Measurements from ENCODE around the gene DHRSX. TPM values are rescaled to one million over a fixed set of nuclear protein-coding genes. Genes with fewer than 3 reads are reported as not detected.

Gene DHRSX
- total and polyA plus RNA-seq, 2 donors (not counting 3 experiments of a cell fraction or from before 2014, with no cell fraction given) = 27.1 to 37.7 TPM

DNA sequence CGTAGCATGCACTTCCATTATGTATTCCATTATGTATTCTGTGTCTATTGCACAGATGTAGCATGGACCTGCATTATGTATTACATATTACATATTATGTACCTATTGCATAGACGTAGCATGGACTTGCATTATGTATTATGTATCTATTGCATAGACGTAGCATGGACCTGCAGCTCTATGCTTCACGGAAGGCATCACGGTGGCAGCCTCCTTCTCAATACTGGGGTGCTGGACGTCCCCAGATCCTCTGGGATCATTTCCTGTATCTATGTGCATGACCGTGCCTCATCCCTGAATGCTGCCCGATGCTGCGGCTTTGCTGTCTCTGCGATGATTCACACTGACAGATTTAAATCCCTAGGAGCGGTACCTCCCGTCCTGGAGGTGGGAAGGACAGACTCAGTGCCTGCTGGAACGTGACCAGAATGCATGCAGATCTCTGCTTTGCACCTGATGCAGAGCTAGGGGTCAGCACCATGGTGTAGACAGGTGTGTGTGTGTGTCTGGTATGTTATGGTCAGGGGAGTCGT lies 317.5 kb downstream of the DHRSX start:
- ChIA-PET CTCF (no interaction called here), POLR2A (no interaction called here)
- H3K4me2 ChIP-seq (ENCODE audit: insufficient read depth, low read length) = no peak overlapping the region
- FAIRE-seq (no peak), DNase-seq (ENCODE audit: low read depth, low spot score) (no peak)
- H4K20me1 ChIP-seq (replicated peaks; ENCODE audit: control insufficient read depth, extremely low read depth, insufficient read depth, low read length) = no peaks in the 10 kb centered on the region
- peaks cover 2% of the 10 kb centered on the region for H3K9me3 ChIP-seq (replicated peaks; ENCODE audit: control insufficient read depth, insufficient read depth, low read length)
- dilution Hi-C loops (cut with MboI; ENCODE audit: extremely low pct_ligation_motif_present, low sequenced_read_pairs) = no loop called here
- no peak overlapping the region for H2AFZ ChIP-seq (ENCODE audit: low read depth, low read length)
- H3K4me1 ChIP-seq (ENCODE audit: control insufficient read depth, extremely low read depth, insufficient read depth, low read length) = no peaks in the 10 kb centered on the region
- no peaks in the 10 kb centered on the region for H3K27me3 ChIP-seq (ENCODE audit: control insufficient read depth in 2 of 2, insufficient read depth in 2 of 2, low read length in 2 of 2)
- no peak overlapping the region for H3K9ac ChIP-seq (replicated peaks; ENCODE audit: extremely low read depth, insufficient read depth, low read length)
- BruUV-seq (replicated peaks) = no TSS peak
- H3K36me3 ChIP-seq (ENCODE audit: control insufficient read depth in 2 of 2, extremely low read depth in 1 of 2, insufficient read depth in 2 of 2, low read length in 2 of 2) = no peaks in the 10 kb centered on the region
- intact Hi-C loops (cut with micrococcal nuclease) = no loop called here
- H3K4me3 ChIP-seq (replicated peaks in 1 of 3; ENCODE audit: insufficient read depth in 1 of 3, low read depth in 1 of 3, low read length in 3 of 3) = no peak overlapping the region
- no peak overlapping the region for H3K27ac ChIP-seq (ENCODE audit: insufficient read depth, low read depth, low read length)
- no peaks in the 10 kb centered on the region for H3K79me2 ChIP-seq (ENCODE audit: control insufficient read depth, insufficient read depth, low read length)
- TF ChIP-seq, protein P1, sequence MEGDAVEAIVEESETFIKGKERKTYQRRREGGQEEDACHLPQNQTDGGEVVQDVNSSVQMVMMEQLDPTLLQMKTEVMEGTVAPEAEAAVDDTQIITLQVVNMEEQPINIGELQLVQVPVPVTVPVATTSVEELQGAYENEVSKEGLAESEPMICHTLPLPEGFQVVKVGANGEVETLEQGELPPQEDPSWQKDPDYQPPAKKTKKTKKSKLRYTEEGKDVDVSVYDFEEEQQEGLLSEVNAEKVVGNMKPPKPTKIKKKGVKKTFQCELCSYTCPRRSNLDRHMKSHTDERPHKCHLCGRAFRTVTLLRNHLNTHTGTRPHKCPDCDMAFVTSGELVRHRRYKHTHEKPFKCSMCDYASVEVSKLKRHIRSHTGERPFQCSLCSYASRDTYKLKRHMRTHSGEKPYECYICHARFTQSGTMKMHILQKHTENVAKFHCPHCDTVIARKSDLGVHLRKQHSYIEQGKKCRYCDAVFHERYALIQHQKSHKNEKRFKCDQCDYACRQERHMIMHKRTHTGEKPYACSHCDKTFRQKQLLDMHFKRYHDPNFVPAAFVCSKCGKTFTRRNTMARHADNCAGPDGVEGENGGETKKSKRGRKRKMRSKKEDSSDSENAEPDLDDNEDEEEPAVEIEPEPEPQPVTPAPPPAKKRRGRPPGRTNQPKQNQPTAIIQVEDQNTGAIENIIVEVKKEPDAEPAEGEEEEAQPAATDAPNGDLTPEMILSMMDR (IDR thresholded peaks at IDR 0.05; ENCODE audit: extremely low read depth in 1 of 2, insufficient read depth in 1 of 2, low read depth in 1 of 2, low read length in 2 of 2) = no peak
- TF ChIP-seq MYC (IDR thresholded peaks at IDR 0.05; ENCODE audit: low read depth, low read length) = no peak
- H3K9me1 ChIP-seq (replicated peaks; ENCODE audit: control insufficient read depth, extremely low read depth, insufficient read depth, low read length) = no peaks in the 10 kb centered on the region

DNA sequence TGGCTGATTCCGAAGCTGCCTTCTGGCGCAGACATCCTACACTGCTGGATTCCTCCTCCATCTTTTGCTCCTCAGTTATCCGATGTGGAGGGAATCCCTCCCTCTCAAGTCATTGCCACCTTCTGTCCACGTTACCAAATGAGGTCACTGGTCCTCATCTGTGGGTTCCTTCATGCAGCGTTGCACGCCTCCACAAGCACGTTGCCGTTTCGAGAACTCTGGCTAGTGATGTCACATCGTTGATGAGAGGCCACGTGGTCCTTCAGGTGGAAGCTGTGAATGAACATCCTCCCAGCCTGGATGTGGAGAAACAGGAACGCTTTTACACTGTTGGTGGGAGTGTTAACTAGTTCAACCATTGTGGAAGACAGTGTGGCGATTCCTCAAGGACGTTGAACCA lies 323.2 kb downstream of the DHRSX start:
- H3K36me3 ChIP-seq (ENCODE audit: control insufficient read depth in 2 of 2, extremely low read depth in 1 of 2, insufficient read depth in 2 of 2, low read length in 2 of 2) = no peaks in the 10 kb centered on the region
- intact Hi-C loops (cut with micrococcal nuclease) = no loop called here
- POLR2A ChIA-PET = no interaction called here
- no peak overlapping the region for H3K4me3 ChIP-seq (replicated peaks in 1 of 3; ENCODE audit: insufficient read depth in 1 of 3, low read depth in 1 of 3, low read length in 3 of 3)
- dilution Hi-C loops (cut with MboI; ENCODE audit: extremely low pct_ligation_motif_present, low sequenced_read_pairs) = no loop called here
- no peak for DNase-seq (ENCODE audit: low read depth, low spot score)
- H3K9me1 ChIP-seq (replicated peaks; ENCODE audit: control insufficient read depth, extremely low read depth, insufficient read depth, low read length) = no peaks in the 10 kb centered on the region
- BruUV-seq (replicated peaks) = no TSS peak
- H2AFZ ChIP-seq (ENCODE audit: low read depth, low read length) = no peak overlapping the region
- TF ChIP-seq EZH2 (IDR thresholded peaks at IDR 0.05; ENCODE audit: borderline replicate concordance, low read depth, low read length, severe bottlenecking) (no peak), GATA2 (IDR thresholded peaks at IDR 0.05; ENCODE audit: insufficient read depth, insufficient read length, low read depth, low read length) (no peak), FOS (IDR thresholded peaks at IDR 0.05; ENCODE audit: borderline replicate concordance, insufficient read depth, low read length) (no peak), JUN (IDR thresholded peaks at IDR 0.05; ENCODE audit: borderline replicate concordance, insufficient read depth, insufficient read length, low read depth) (no peak), POLR2A (IDR thresholded peaks at IDR 0.05; ENCODE audit: low read depth, low read length) (no peak), MYC (IDR thresholded peaks at IDR 0.05; ENCODE audit: low read depth, low read length) (no peak), POLR2AphosphoS5 (IDR thresholded peaks at IDR 0.05; ENCODE audit: insufficient read depth, low read depth, low read length) (no peak)
- TF ChIP-seq, protein P2, sequence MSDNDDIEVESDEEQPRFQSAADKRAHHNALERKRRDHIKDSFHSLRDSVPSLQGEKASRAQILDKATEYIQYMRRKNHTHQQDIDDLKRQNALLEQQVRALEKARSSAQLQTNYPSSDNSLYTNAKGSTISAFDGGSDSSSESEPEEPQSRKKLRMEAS (IDR thresholded peaks at IDR 0.05; ENCODE audit: insufficient read depth, insufficient read length) = no peak
- TF ChIP-seq, protein P1 (IDR thresholded peaks at IDR 0.05; ENCODE audit: extremely low read depth in 1 of 2, insufficient read depth in 1 of 2, low read depth in 1 of 2, low read length in 2 of 2) = no peak
- no peaks in the 10 kb centered on the region for H4K20me1 ChIP-seq (replicated peaks; ENCODE audit: control insufficient read depth, extremely low read depth, insufficient read depth, low read length)
- FAIRE-seq = no peak
- H3K4me1 ChIP-seq (ENCODE audit: control insufficient read depth, extremely low read depth, insufficient read depth, low read length) = no peaks in the 10 kb centered on the region
- no peak overlapping the region for H3K9ac ChIP-seq (replicated peaks; ENCODE audit: extremely low read depth, insufficient read depth, low read length)
- no peaks in the 10 kb centered on the region for H3K27me3 ChIP-seq (ENCODE audit: control insufficient read depth in 2 of 2, insufficient read depth in 2 of 2, low read length in 2 of 2)
- H3K27ac ChIP-seq (ENCODE audit: insufficient read depth, low read depth, low read length) = no peak overlapping the region
- peaks cover 6% of the 10 kb centered on the region for H3K9me3 ChIP-seq (replicated peaks; ENCODE audit: control insufficient read depth, insufficient read depth, low read length)
- CTCF ChIA-PET = no interaction called here
- H3K4me2 ChIP-seq (ENCODE audit: insufficient read depth, low read length) = no peak overlapping the region
- no peaks in the 10 kb centered on the region for H3K79me2 ChIP-seq (ENCODE audit: control insufficient read depth, insufficient read depth, low read length)

Data from endothelial cell of umbilical vein (primary cell).